ENCODE measurements around the gene EIF5AL1.

DNA sequence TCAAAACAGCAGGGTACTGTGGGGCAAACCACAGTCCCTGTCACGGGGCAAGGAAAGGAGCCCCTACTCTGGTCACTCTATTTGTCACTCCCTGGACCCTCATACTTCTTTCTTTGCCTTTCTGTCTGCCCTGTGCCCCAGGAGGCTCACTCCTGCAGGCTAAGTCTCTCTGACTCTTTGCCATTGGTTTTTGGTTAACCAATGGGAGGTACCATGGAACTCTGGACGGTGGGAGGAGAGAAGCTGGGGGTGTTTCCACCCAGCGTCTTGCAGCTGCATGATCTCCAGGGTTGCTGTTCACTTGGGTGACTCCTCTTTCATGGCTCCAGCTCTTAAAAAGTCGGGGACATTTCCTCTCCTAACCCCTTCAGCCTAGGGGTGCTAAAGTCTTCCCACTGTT lies 15.4 kb upstream of the EIF5AL1 start:
- TF ChIP-seq, protein P1, sequence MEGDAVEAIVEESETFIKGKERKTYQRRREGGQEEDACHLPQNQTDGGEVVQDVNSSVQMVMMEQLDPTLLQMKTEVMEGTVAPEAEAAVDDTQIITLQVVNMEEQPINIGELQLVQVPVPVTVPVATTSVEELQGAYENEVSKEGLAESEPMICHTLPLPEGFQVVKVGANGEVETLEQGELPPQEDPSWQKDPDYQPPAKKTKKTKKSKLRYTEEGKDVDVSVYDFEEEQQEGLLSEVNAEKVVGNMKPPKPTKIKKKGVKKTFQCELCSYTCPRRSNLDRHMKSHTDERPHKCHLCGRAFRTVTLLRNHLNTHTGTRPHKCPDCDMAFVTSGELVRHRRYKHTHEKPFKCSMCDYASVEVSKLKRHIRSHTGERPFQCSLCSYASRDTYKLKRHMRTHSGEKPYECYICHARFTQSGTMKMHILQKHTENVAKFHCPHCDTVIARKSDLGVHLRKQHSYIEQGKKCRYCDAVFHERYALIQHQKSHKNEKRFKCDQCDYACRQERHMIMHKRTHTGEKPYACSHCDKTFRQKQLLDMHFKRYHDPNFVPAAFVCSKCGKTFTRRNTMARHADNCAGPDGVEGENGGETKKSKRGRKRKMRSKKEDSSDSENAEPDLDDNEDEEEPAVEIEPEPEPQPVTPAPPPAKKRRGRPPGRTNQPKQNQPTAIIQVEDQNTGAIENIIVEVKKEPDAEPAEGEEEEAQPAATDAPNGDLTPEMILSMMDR (IDR thresholded peaks at IDR 0.05; ENCODE audit: low read length): no peak
- no peak for TF ChIP-seq EZH2 (IDR thresholded peaks at IDR 0.05; ENCODE audit: borderline replicate concordance, low read length)

Data from OCI-LY1 (cell line).